Kidney glomerular epithelial cell (primary cell): ENCODE results near the gene MDH1B.
"Not testable (repeated sequence)": the region's sequence is repeated elsewhere in the genome, so short reads cannot be mapped to it uniquely, and the experiment has no call there.

ENCODE experiments used
- DNase-seq: peaks from one replicate; lab custom pipeline; 2025; lab: John Stamatoyannopoulos, UW

The MDH1B gene

DNA sequence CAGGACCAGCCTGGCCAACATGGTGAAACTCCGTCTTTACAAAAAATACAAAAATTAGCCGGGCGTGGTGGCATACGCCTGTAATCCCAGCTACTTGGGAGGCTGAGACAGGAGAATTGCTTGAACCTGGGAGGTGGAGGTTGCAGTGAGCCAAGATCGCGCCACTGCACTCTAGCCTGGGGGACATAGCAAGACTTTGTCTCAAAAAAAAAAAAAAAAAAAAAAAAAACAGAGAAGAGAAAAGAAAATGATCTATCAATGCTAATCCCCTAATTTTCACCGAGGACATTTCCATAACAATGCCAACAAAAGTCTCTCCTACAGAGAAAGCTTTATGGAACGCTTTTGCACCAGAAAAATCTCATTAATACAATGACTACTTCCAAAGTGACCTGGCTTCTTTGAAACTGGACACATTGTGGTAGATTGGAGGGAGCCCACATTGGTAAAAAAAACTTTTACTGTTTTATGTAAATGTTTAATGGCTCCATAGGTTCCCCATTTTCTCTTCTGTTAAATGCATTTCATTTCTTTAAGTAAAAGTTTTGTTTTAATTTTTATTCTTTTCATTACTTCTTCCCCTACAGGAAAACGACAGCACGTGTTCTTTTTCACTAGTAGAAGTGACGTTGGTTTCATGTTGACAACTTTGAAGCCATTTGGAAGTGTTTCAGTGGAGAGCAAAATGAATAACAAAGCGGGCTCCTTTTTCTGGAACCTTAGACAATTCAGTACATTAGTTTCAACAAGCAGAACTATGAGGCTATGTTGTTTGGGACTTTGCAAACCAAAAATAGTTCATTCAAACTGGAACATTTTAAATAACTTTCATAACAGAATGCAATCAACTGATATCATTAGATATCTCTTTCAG, 1.2 kb upstream of the MDH1B start:
- no peak for DNase-seq

DNA sequence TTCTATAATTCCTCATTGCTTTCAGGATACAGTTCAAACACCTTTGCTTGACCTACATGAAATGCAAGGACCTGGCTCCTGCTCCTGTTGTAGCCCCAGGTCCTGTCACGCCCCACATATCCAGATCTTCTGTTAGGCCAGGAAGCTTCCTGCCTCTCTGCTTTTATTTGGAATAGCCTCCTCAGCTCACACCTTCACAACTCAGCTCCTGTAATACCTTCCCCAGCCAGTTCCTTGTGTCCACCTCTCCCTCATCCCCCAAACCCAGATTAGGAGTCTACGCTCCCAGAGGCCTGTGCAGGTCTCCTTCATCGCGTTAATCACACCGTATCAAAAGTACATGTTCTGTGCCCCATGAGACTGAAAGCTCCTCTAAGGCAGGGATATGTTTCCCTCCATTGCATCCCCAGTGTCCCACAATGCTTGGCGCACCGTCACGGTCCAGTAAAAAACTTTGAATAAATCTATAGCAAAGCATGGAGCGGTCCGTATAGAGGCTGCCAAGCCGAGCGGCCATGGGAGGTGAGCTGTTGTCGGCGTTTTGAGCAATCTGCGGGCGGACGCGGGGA, 371 bp downstream of the MDH1B start:
- no peak for DNase-seq

DNA sequence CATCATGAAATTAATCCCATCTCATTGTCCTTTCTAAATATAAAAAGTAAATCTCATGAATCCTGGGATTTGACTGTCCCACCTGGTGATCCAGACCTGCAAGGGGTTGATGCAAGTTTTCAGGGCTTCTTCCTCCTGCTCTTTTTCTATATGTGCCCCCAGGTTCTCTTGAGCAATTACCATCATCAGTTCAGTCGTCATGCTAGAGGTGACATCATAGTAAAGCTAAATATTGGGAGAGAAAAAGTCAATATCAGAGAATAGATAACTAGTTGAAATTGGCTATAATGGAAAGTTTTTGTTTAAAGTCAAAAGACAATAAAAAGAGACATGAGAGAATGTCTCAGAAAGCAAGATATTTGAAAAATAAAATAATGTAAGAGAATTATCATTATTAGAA, 8.3 kb downstream of the MDH1B start:
- no peak for DNase-seq

DNA sequence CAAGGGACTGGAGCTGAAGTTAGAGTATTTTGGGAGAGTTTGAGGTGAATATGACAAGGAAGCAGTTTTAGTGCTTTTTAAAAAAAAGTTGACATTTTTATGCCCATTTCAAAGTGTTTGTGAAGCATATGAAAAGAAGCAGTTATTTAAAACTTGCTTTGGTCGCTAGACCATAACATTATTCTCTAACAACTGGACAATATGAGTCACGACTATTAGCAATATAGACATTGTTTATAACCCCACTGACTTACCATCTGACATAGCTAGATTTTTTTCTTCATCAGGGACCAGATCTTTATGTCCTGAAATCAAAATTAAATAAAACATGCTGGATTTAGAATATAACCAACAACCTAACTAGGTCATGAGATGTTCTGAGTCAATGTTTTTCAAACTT, 24.3 kb downstream of the MDH1B start:
- no peak for DNase-seq

DNA sequence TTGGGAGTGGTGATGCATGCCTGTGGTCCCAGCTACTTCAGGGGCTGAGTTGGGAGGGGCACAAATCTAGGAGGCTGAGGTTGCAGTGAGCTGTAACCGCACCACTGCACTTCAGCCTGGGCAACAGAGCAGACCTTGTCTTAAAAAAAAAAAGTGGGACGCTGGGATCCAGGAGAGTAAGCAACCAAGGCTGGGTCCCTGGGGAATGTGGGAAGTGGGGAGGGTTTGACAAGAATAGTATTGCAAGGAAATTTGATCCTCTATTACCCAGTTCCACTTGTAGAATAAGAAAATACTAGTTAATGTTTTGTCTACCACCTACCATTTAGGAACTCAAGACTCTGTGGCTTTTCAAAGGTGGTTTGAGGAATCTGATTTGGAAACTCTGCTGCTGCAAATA, 25.9 kb downstream of the MDH1B start:
- DNase-seq: no peak

DNA sequence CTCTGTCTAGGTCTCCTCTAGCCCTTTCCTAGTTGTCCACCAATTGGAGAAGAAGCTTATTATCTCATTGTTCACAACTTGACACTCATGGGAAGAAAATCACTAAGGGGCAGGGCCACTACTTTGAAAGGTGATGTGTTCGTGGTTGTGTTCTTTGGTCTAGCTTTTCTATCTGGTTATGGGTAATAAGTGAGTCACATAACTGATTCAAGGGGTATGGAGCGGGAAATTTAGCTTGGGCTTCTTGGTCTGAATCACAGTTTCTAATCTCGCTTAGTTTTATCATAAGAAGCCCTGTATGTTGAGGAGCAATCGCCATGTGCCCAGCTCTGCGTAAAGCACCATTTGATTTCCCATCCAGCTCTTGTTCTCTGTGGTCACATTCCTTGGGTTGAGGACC, 28.2 kb downstream of the MDH1B start:
- DNase-seq: no peak

DNA sequence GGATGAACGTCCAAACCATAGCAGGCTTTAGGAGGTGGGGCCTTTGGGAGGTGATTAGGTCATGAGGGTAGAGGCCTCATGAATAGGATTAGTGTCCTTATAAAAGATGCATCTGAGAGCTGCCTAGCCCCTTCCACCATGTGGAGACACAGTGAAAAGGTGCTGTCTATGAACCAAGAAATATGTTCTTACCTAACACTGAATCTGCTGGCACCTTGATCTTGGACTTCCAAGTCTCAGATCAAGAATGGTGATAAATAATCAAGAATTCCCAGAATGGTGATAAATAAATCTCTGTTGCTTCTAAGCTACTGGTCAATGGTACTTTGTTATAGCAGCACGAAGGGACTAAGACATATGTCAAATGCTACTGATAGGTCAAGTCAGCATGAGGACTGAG, 31.8 kb downstream of the MDH1B start:
- DNase-seq: no peak

DNA sequence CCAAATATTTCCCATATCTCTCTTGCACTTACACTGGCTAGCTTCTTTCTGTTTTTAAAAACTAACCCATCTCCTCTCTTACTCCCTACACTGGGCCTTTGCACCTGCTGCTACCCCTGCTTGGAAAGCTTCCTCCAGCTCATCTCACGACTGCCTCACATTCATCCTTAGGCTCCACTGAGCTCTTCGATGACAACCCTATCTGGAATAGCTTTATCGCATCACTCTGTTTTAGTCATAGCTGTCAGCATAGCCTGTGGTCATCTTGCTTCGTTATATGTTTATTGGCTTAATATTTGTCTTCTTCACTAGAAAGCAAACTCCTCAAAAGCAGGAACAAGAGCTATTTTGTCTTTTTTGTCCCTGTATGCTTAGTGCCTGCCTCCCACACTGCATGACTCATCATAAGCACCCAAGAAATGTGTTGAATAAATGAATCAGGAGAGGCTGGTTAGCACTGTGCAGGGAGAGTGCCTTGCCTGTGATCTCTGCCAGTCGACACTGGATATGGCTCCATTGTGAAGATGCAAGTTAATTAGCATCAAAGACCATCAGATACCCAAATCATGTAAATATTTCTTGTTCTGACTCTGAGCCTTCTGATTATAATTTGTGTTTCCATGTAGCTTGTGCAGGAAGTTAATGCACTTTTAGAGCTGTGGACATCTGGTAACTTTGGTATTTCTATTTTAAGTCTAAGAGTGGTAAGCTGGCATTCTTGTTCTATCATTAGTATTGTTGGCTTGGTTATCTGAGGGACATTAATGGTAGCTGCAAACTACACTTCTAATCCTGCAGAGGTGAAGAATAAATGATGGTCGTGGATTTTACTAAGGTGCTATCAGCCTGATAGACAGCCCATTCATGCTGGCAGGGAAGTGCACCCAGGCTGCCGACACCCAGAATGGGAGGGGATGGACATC, 36.6 kb downstream of the MDH1B start:
- DNase-seq: peak; percentile 40

DNA sequence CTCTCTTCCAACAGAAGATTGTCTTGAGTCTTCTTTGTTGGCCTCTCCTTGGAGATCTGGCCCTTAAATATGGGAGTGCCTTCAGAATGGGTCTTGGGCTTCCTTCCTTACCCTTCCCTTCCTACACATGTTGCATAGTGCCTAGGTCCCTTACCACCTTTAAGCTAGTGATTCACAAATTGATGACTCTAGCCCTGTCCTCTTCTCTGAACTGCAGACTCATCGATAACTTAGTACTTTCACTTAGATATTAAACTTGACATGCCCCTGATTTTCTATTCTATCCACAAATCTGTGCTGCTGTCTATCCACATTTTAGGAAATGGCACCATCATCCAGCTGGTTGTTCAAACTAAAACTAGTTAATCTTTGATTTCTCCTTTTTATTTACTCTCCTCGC, 37.8 kb downstream of the MDH1B start:
- no peak for DNase-seq

DNA sequence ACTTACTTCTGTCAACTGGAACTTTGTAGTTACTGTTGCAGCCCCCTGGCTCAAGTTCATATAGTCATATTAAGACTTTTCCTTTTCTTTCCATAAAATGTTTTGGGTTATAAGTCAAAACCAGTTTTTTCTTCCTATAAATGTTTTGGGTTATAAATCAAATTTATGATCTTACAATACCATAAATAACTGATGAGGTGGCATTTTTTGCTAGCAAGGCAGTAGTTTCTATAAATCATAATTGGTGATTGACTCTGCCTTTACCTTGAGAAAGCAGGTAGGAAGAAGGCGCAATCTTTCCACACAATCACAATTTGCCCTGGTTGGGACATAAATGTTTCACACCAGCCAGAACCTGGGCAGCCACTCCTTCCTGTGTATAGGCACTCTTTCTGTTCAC, 41.8 kb downstream of the MDH1B start:
- DNase-seq: no peak

DNA sequence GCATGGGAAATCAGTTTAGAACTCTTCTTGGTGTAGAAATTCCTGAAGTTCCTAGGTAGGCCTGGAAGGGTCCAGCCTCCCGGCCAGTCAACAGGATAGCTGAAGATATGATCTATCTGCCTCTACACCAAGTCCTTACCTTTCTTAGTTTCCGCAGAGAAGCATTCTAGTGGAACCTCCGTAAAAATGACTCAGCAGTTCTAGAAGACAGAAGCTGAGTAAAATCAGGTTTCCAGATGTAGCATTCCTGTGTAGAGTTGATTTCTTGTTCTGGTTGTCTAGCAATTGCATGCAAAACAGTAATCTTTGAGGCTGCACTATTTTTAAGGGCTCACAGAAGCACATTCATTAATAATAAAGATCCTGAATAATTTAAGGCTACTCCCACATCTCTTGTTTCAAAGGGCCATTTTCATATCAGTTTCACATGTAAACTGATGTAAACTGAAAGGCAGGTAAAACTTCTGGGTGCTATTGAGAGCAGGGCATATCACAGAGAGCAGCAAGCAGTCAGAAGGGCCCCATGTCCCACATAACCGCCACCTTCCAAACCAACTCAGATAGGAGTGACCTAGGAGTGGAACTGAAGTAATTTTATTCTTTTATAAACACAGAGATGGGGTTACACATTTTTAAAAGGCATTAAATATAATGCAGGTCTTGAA, 43.7 kb downstream of the MDH1B start:
- DNase-seq: no peak

DNA sequence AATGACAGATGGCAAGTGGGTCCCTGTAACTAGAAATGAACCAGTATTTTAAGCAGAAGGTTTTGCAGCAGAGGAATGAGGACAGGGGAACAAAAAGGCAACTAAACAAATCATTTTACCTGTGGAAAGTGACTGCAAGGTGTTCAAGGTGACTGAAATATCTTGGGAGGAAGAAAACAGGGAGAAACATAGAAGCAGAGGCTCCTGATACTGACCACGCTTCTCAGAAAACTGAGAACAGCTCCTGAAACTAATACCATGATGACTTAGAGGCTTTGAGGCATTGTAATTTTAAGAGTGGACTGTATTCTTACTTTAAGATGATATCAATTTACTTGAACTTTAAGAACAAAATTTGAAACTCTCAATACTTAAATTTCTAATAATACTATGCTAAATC, 46.8 kb downstream of the MDH1B start, which contains the start of gene DYTN:
DYTN (minus strand) TSS at position 101 of the 400 bp plus-strand sequence. CDS start 117 bp downstream, outside the sequence.
- no peak for DNase-seq

DNA sequence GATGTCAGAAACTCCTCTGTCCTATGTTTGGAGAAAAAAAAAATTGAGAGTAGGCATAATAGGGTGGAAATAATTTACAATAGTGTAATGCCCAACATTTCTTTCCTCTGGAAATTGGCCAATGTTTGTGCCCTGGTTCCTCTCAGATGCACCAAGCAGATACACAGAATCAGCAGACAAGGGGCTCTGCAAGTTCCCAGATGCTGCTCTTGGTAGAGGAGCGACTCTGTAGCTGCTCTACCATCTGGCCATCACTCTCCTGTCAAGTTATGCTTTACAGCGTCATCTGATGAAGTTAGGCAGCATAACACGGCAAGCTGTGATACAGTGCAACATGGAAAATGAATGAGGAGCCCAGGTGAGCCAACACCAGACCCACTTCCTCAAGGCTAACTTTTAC, 48.5 kb downstream of the MDH1B start:
- no peak for DNase-seq

DNA sequence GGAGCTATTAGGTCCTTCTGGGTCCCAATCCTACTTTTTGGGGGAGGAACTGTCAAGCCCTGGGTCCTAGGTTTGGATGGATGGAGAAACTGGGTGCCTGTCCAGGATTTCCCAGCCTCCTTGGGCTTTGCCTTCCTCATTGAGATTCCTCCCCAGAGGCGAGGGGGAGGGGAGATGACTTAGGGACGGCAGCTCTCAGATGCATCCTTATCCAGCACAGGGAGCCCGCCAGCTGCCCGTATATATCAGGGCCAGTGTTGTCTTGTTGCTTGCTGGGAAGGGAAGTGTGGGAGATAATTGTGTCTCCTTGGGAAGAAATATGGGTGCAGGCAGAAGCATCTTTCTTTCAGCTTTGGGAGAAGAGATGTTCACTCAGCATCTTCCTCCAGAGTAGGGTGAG, 49.9 kb downstream of the MDH1B start:
- not testable (repeated sequence) for DNase-seq

DNA sequence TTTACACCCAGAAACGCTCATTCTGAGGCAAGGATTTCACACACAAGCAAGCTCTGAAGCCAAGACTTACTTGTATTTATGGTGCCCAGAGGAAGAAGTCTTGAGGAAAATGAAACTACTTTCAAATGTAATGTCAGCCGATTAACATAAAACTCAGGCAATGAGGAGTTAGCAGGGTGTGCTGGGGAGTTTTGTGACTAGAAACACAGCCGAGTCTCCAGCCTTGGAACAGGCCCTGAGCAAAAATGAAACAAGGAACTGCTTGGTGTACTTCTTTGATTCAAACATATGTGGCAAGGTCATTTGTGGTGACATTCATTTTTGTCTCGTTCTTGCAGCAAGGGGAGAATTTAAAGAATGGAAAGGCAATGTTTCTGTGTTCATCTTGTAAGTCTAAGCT, 51.4 kb downstream of the MDH1B start:
- DNase-seq: no peak

DNA sequence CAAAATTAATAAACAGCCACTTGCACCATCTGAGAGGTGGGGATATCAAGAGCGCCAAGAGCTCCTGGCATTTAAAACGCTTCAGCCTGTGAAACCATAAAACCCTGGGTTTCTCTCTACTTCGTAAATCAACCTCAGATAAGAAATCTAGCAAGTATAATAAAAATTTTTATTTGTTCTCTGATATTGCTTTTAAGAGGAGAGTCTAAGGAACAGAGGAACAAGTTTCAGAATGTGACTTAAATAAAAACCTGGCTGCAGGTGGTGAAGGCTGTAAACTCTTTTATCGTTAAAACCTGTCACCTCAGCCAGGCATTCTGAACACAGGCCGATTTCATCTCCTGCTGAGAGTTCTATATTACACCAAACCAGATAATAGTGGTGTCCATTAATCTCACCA, 56.8 kb downstream of the MDH1B start:
- no peak for DNase-seq

DNA sequence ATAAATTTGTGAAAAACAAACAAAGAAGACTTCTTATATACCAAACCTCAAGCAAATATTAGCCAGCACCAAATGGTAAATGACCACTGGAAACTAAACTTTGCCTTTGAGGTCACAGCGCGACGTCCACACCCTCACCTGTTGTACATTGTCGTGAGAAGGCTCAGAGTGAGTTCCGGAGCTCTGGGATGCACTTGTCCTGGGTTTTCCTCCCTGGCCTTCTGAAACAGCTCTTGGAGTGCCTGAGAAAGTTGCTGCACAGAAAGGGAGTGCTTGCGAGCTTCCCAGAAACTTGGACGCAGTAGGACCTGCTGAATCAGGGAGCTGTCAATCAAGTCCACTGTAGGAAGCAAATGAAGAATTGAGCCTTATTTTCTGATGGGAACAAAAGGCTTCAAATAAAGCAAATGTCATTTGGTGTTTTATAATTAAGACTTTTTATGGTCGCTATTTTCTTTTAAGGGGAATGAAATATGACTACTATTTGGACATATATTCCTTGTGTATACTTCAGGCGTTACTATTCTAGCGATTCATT, 57.9 kb downstream of the MDH1B start:
- DNase-seq: no peak

DNA sequence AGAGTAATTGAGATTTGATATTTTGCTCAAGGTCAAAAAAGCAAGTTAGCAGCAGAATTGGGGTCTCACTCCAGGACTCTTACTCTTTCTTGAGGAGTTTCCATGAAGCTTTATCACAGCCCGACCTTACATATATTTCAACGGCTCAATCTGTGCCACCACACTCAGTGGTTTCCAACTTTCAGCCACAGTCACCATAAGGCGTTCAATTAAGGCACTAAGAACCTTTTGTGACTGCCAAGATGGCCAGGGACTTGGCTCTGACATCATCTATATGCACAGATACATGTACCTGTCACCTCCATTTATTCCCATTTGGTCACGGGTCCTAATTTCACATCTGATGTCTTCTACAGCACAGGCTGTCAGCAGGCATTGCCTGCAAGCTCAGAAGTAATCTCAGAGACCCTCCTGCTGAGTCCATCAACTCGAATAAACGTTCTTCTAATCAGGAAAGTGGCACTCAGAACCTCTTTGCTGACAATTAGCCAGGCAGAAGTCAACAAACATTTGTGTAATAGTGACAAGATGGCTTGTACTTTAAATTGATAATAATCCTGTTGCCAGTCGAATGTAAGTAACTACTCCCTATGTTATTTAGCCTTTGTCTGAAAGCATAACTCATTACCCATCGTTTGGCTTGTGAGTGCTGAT, 63.0 kb downstream of the MDH1B start:
- no peak for DNase-seq

DNA sequence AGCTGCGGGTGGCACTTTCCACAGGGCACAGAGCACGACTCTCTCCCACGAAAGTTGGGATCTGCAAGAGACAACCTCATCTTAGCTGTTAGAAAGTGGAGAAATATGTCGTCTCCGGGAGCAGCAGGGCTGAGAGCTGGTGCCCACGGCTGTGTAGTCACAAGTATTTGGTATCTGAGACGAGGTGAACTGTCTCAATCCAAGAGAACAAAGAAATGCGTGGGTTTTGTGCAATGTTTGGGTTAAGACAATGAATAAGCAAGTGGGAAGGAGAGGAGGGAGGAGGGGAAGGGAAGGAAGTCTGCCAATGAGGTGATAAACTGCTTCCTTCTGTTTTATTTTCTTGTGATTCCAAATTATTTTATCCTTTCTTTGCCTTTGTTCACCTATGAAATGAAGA, 65.0 kb downstream of the MDH1B start:
- no peak for DNase-seq

DNA sequence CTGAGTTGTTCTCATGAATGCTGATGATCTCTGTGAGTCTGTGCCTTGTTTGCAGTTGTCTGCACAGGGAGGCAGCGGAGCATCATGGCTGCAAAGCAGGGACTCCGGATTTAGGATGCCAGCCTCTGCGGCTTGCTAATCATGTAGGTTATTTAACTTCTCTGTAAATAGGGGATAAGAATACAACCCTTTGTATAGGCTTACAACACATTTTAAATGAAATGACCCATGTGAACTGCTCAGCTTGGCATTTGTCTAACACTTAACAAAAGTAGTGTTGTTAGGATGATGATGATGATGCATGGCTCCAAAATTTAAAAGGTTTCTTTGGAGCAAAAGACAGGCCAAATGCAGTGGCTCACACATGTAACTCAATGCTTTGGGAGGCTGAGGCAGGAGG, 66.3 kb downstream of the MDH1B start:
- DNase-seq: no peak

DNA sequence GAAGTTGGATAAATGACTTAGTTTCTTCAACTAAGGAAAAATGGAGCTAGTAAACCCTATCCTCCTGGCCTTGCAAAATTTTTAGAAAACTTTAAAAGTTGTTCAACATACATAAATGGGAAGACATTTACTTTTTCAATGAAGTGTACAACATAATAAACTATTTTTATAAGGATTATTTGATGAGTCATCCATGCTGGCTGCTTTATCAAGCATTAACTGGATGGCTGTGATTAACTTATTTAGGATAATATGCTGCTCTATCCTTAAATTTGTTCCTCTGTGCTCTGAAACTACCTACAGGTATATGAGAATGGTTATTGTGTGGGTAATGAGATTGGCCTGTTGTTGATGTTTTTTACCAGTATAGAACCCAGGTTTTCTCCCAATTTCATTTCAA, 68.2 kb downstream of the MDH1B start:
- no peak for DNase-seq
